Keratinocyte (primary cell): Measurements from ENCODE around the gene STAG1. TPM values are rescaled to one million over a fixed set of nuclear protein-coding genes. Genes with fewer than 3 reads are reported as not detected.

Experiments
- DNase-seq: peaks from one replicate; pipeline ENCODE4 v3.0.0-alpha.2; 2011; ENCODE audit warnings: low read depth, missing footprints, low spot score
- FAIRE-seq: peaks from 2 replicates; lab custom pipeline; 2011; peaks lifted over from hg19 to GRCh38; lab: Jason Lieb, UNC
- H2AFZ ChIP-seq: 2 replicates; pipeline ENCODE4 v1.6.0; 2012; ENCODE audit warnings: low read length, control low read depth, inconsistent platforms; ENCODE audit not compliant: control insufficient read depth
- H3K27ac ChIP-seq: 2 replicates; pipeline ENCODE4 v1.5.1; 2011; ENCODE audit warnings: low read length; ENCODE audit not compliant: control insufficient read depth, insufficient read depth
- H3K27me3 ChIP-seq: 3 replicates; pipeline ENCODE4 v1.6.0; 2011; ENCODE audit warnings: low read length; ENCODE audit not compliant: control insufficient read depth, insufficient read depth; ENCODE audit errors: extremely low read depth
- H3K36me3 ChIP-seq, 2 experiments: 2 replicates in 1 of 2; 3 replicates in 1 of 2; pipeline ENCODE4 v1.5.1; 2011; ENCODE audit warnings: low read length in 2 of 2, mild to moderate bottlenecking in 1 of 2; ENCODE audit not compliant: control insufficient read depth in 2 of 2, insufficient read depth in 2 of 2; ENCODE audit errors: extremely low read depth in 1 of 2
- H3K4me1 ChIP-seq: 3 replicates; pipeline ENCODE4 v1.5.1; 2011; ENCODE audit warnings: low read length; ENCODE audit not compliant: control insufficient read depth, insufficient read depth; ENCODE audit errors: extremely low read depth
- H3K4me2 ChIP-seq: 3 replicates; pipeline ENCODE4 v1.6.0; 2011; ENCODE audit warnings: low read depth, low read length; ENCODE audit not compliant: control insufficient read depth, insufficient read depth; ENCODE audit errors: extremely low read depth
- H3K4me3 ChIP-seq, 3 experiments: fragments of 200-600 bp in 1 of 3; sonication (generic) in 1 of 3; 2 replicates in 2 of 3; 3 replicates in 1 of 3; pipeline ENCODE4 v1.5.1; 2011 to 2016; ENCODE audit warnings: low read length in 3 of 3, mild to moderate bottlenecking in 3 of 3, control low read depth in 2 of 3, inconsistent platforms in 1 of 3, low read depth in 1 of 3, mixed read lengths in 1 of 3, mixed run types in 1 of 3, moderate library complexity in 1 of 3; ENCODE audit not compliant: control insufficient read depth in 2 of 3, insufficient read depth in 2 of 3; ENCODE audit errors: extremely low read depth in 1 of 3
- H3K79me2 ChIP-seq: 2 replicates; pipeline ENCODE4 v1.6.0; 2012; ENCODE audit warnings: low read length; ENCODE audit not compliant: control insufficient read depth, insufficient read depth
- H3K9ac ChIP-seq: 3 replicates; pipeline ENCODE4 v1.6.0; 2011; ENCODE audit warnings: low read length; ENCODE audit not compliant: control insufficient read depth, insufficient read depth; ENCODE audit errors: extremely low read depth
- H3K9me1 ChIP-seq: 3 replicates; pipeline ENCODE4 v1.6.0; 2011; ENCODE audit warnings: low read length; ENCODE audit not compliant: control insufficient read depth, insufficient read depth; ENCODE audit errors: extremely low read depth
- H3K9me3 ChIP-seq: 2 replicates; pipeline ENCODE4 v1.5.1; 2012; ENCODE audit warnings: low read depth, low read length; ENCODE audit not compliant: control insufficient read depth
- H4K20me1 ChIP-seq: 3 replicates; pipeline ENCODE4 v1.6.0; 2011; ENCODE audit warnings: low read length; ENCODE audit not compliant: control insufficient read depth, insufficient read depth; ENCODE audit errors: extremely low read depth
- EZH2 ChIP-seq: IDR thresholded peaks from one replicate; pipeline ENCODE4 v1.6.1; 2012; ENCODE audit warnings: inconsistent platforms, mild to moderate bottlenecking, low read length, moderate library complexity
- dilution Hi-C: fragments of 300-500 bp; cut with MboI; formaldehyde crosslinking; loops from one replicate; pipeline ENCODE4 v1.7.0; 2020; ENCODE audit warnings: low sequenced_read_pairs; ENCODE audit not compliant: extremely low pct_ligation_motif_present
- polyA plus RNA-seq, 5 experiments: library from polyadenylated mRNA; depleted of rRNA in 3 of 5; stranded (reverse) in 3 of 5; stranded (forward) in 1 of 5; unstranded in 1 of 5; fragments of >200 nt; gene quantifications; 1 replicate in 1 of 5; 2 replicates in 3 of 5; 3 replicates in 1 of 5; pipeline versions ENCODE4 v1.2.1 to v1.2.3, GENCODE V29; 2011 to 2012; ENCODE audit warnings: missing spikeins in 2 of 5, low read depth in 1 of 5, low replicate concordance in 1 of 5
- TF ChIP-seq, protein P1 (sequence below), 3 experiments: IDR thresholded peaks in 1 of 3; conservative IDR thresholded peaks in 1 of 3; optimal IDR thresholded peaks in 1 of 3; 2 replicates in 2 of 3; 3 replicates in 1 of 3; pipeline versions ENCODE3 to v1.5.1; 2011; ENCODE audit warnings: low read length in 3 of 3, mild to moderate bottlenecking in 3 of 3, moderate library complexity in 2 of 3, control low read depth in 1 of 3, inconsistent platforms in 1 of 3; ENCODE audit not compliant: insufficient read depth in 2 of 3; ENCODE audit errors: extremely low read depth in 1 of 3

STAG1 gene
- polyA plus RNA-seq, 1 donor (not counting 4 experiments of a cell fraction or from before 2014, with no cell fraction given), result 11.8 TPM

DNA sequence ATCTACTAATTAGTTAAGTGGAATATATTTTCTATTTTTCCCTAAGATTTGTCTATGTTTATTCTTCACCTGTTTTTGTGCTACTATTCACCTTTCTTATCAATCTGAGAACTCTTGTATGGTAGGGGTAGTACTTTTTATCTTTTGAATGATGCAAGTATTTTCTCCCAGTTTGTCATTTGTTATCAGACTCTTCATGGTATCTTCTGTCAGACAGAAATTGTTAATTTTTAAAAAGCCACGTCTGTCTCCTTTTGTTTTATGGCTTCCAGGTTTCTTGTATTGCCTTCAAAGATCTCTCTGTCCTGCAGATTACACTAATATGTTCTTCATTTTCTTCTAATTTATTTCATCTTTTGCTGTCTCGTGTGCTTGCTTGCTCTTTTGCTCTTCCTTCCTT lies 317.7 kb downstream of the STAG1 start:
- Histone ChIP-seq H3K9ac (no peak overlapping the region), H3K79me2 (no peaks in the 10 kb centered on the region), H3K4me2 (no peak overlapping the region), H4K20me1 (no peaks in the 10 kb centered on the region), H3K9me1 (no peaks in the 10 kb centered on the region), H3K4me3 (no peak overlapping the region), H3K9me3 (no peaks in the 10 kb centered on the region), H2AFZ (no peak overlapping the region), H3K36me3 (no peaks in the 10 kb centered on the region), H3K27ac (no peak overlapping the region), H3K4me1 (no peaks in the 10 kb centered on the region), H3K27me3 (no peaks in the 10 kb centered on the region)
- TF ChIP-seq EZH2, result no peak
- TF ChIP-seq, protein P1, sequence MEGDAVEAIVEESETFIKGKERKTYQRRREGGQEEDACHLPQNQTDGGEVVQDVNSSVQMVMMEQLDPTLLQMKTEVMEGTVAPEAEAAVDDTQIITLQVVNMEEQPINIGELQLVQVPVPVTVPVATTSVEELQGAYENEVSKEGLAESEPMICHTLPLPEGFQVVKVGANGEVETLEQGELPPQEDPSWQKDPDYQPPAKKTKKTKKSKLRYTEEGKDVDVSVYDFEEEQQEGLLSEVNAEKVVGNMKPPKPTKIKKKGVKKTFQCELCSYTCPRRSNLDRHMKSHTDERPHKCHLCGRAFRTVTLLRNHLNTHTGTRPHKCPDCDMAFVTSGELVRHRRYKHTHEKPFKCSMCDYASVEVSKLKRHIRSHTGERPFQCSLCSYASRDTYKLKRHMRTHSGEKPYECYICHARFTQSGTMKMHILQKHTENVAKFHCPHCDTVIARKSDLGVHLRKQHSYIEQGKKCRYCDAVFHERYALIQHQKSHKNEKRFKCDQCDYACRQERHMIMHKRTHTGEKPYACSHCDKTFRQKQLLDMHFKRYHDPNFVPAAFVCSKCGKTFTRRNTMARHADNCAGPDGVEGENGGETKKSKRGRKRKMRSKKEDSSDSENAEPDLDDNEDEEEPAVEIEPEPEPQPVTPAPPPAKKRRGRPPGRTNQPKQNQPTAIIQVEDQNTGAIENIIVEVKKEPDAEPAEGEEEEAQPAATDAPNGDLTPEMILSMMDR (optimal IDR thresholded peaks at IDR 0.05 in 1 of 3, IDR thresholded peaks at IDR 0.05 in 1 of 3, conservative IDR thresholded peaks at IDR 0.05 in 1 of 3; ENCODE audit: extremely low read depth in 1 of 3, insufficient read depth in 2 of 3, low read length in 3 of 3), result no peak
- DNase-seq (no peak), FAIRE-seq (no peak)
- dilution Hi-C loops, result no loop called here

DNA sequence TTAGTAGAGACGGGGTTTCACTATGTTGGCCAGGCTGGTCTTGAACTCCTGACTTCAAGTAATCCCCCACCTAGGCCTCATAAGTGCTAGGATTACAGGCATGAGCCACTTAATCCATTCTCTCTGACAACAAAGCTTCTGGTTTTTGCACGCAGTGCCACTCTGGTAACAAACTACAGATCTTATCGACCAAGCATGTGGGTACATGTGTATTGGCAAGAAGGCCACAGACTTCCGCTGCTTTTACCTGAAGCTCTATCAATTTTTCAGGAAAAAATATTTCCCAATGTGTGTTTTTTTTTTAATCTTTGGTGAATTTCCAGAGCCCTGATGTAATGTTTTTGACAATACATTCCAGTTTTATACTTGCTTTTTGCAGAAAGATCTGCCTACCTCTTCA lies 319.5 kb downstream of the STAG1 start:
- Histone ChIP-seq H3K9me1 (no peaks in the 10 kb centered on the region), H3K4me3 (no peak overlapping the region), H3K9me3 (no peaks in the 10 kb centered on the region), H2AFZ (no peak overlapping the region), H3K4me2 (no peak overlapping the region), H3K4me1 (no peaks in the 10 kb centered on the region), H3K9ac (no peak overlapping the region), H4K20me1 (no peaks in the 10 kb centered on the region), H3K27ac (no peak overlapping the region), H3K27me3 (no peaks in the 10 kb centered on the region), H3K79me2 (no peaks in the 10 kb centered on the region), H3K36me3 (no peaks in the 10 kb centered on the region)
- DNase-seq (no peak), FAIRE-seq (no peak)
- no peak for TF ChIP-seq EZH2
- dilution Hi-C loops, result no loop called here

DNA sequence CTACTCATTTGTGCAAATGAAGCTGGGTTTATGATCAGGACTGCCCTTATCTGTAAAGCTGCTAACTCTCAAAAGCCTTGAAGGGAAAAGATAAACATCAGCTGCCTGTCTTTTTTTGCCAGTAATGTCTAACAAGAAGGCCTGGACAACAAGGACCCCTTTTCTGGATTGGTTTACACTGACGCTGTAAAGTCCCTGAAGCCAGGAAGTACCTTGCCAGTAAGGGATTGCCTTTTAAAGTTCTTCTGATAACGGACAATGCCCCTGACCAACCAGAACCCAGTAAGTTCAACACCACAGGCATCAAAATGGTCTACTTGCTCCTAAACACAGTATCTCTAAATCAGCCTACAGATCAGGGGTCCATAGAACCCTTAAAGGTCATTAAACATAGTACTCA lies 324.0 kb downstream of the STAG1 start:
- H3K36me3 ChIP-seq, result no peaks in the 10 kb centered on the region
- no peaks in the 10 kb centered on the region for H3K9me3 ChIP-seq
- H3K9me1 ChIP-seq, result no peaks in the 10 kb centered on the region
- DNase-seq (no peak), FAIRE-seq (no peak)
- no peak overlapping the region for H2AFZ ChIP-seq
- no peaks in the 10 kb centered on the region for H3K27me3 ChIP-seq
- H3K79me2 ChIP-seq, result no peaks in the 10 kb centered on the region
- no peak overlapping the region for H3K9ac ChIP-seq
- no peaks in the 10 kb centered on the region for H4K20me1 ChIP-seq
- no peak overlapping the region for H3K4me2 ChIP-seq
- TF ChIP-seq EZH2, result no peak
- TF ChIP-seq, protein P1 (optimal IDR thresholded peaks at IDR 0.05 in 1 of 3, IDR thresholded peaks at IDR 0.05 in 1 of 3, conservative IDR thresholded peaks at IDR 0.05 in 1 of 3; ENCODE audit: extremely low read depth in 1 of 3, insufficient read depth in 2 of 3, low read length in 3 of 3), result no peak
- H3K4me1 ChIP-seq, result no peaks in the 10 kb centered on the region
- dilution Hi-C loops, result no loop called here
- no peak overlapping the region for H3K4me3 ChIP-seq
- no peak overlapping the region for H3K27ac ChIP-seq
